Panc1 (cell line): Measurements from ENCODE around the gene CHMP2B.
"Not testable (repeated sequence)": the region's sequence is repeated elsewhere in the genome, so short reads cannot be mapped to it uniquely, and the experiment has no call there.

ENCODE experiments used
- POLR2AphosphoS5 ChIP-seq: IDR thresholded peaks from 2 replicates; pipeline ENCODE4 v1.6.1; 2012; ENCODE audit warnings: mild to moderate bottlenecking, low read depth, low read length, moderate library complexity
- TCF7L2 ChIP-seq: IDR thresholded peaks from 2 replicates; pipeline ENCODE4 v1.6.1; 2011; ENCODE audit warnings: mild to moderate bottlenecking, low read depth, low read length, inconsistent platforms

- not testable (repeated sequence) for TF ChIP-seq TCF7L2, POLR2AphosphoS5
Measured at GRCh38 chr3:87305031-87305430, 77.9 kb downstream of the CHMP2B start.
